Caco-2 (cell line): ENCODE results near the gene TIFAB. TPM values are rescaled to one million over a fixed set of nuclear protein-coding genes. Genes with fewer than 3 reads are reported as not detected.
A peak's percentile ranks its signal among the peaks of the same experiment; 100 is the strongest.

Experiments used
- BruUV-seq: library from RNA; stranded (reverse); fragments of 400-500 nt; replicated peaks from 2 replicates; lab custom pipeline; 2021; lab: Mats Ljungman, UMichigan
- CTCF ChIA-PET: fragments of 300-600 bp; sonication (Branson Sonifier 250); formaldehyde crosslinking; loops from one replicate; lab custom pipeline; 2022; ENCODE audit warnings: antibody characterized with exemption; lab: Charles Lee
- POLR2A ChIA-PET: fragments of 300-600 bp; sonication (Branson Sonifier 250); formaldehyde crosslinking; loops from one replicate; lab custom pipeline; 2022; ENCODE audit warnings: antibody characterized with exemption; lab: Charles Lee
- DNase-seq, 2 experiments: peaks; one replicate each; pipeline versions ENCODE4 v3.0.0 to v3.0.0-alpha.2; 2020 to 2022
- H3K27me3 ChIP-seq: replicated peaks from 2 replicates; pipeline ENCODE4 v1.6.0; 2011; ENCODE audit warnings: low read length; ENCODE audit not compliant: control insufficient read depth, insufficient read depth
- H3K36me3 ChIP-seq: 2 replicates; pipeline ENCODE4 v1.5.1; 2011; ENCODE audit warnings: low read length; ENCODE audit not compliant: control insufficient read depth, insufficient read depth
- H3K4me1 ChIP-seq: fragments of 250-450 bp; sonication (Bioruptor Pico); 2 replicates; pipeline ENCODE4 v1.5.1; 2020; ENCODE audit warnings: mild to moderate bottlenecking
- H3K4me3 ChIP-seq: 2 replicates; pipeline ENCODE4 v1.5.1; 2011; ENCODE audit warnings: low read depth, mild to moderate bottlenecking, control low read depth, low read length
- H3K9me3 ChIP-seq: fragments of 250-450 bp; sonication (Bioruptor Pico); 2 replicates; pipeline ENCODE4 v1.5.1; 2020; ENCODE audit warnings: mild to moderate bottlenecking, moderate library complexity
- H3K27ac Mint-ChIP-seq: one replicate; pipeline ENCODE4 v1.8.0; 2022; ENCODE audit warnings: mixed read lengths; ENCODE audit not compliant: unreplicated experiment
- H3K27me3 Mint-ChIP-seq: one replicate; pipeline ENCODE4 v1.8.0; 2022; ENCODE audit warnings: mixed read lengths; ENCODE audit not compliant: insufficient read depth, unreplicated experiment
- H3K36me3 Mint-ChIP-seq: one replicate; pipeline ENCODE4 v1.8.0; 2022; ENCODE audit warnings: mild to moderate bottlenecking, mixed read lengths; ENCODE audit not compliant: insufficient read depth, unreplicated experiment
- H3K4me1 Mint-ChIP-seq: one replicate; pipeline ENCODE4 v1.8.0; 2022; ENCODE audit warnings: low read depth, mixed read lengths; ENCODE audit not compliant: unreplicated experiment
- H3K4me3 Mint-ChIP-seq: one replicate; pipeline ENCODE4 v1.8.0; 2022; ENCODE audit warnings: mild to moderate bottlenecking, moderate library complexity, mixed read lengths; ENCODE audit not compliant: unreplicated experiment
- H3K9me3 Mint-ChIP-seq: one replicate; pipeline ENCODE4 v1.8.0; 2022; ENCODE audit warnings: mixed read lengths; ENCODE audit not compliant: unreplicated experiment
- intact Hi-C: fragments of 100-400 bp; cut with micrococcal nuclease; formaldehyde crosslinking; loops from one replicate; pipeline ENCODE4 v1.10.0; 2022; ENCODE audit not compliant: unreplicated experiment
- total RNA-seq: library from RNA; stranded (reverse); gene quantifications from 2 replicates; pipeline ENCODE4 v1.2.3, GENCODE V29; 2022
- TF ChIP-seq, protein P1 (sequence below), 2 experiments: fragments of 200-600 bp in 1 of 2; IDR thresholded peaks; 1 replicate in 1 of 2; 2 replicates in 1 of 2; pipeline versions ENCODE4 v1.5.1 to v1.8.0; 2011 to 2022; ENCODE audit warnings: antibody characterized with exemption in 1 of 2, control low read depth in 1 of 2, inconsistent platforms in 1 of 2, low read depth in 1 of 2, low read length in 1 of 2, mild to moderate bottlenecking in 1 of 2, moderate library complexity in 1 of 2; ENCODE audit not compliant: insufficient read depth in 1 of 2, severe bottlenecking in 1 of 2, unreplicated experiment in 1 of 2

The TIFAB gene
- total RNA-seq, 1 experiment from 2014 or later: not detected

DNA sequence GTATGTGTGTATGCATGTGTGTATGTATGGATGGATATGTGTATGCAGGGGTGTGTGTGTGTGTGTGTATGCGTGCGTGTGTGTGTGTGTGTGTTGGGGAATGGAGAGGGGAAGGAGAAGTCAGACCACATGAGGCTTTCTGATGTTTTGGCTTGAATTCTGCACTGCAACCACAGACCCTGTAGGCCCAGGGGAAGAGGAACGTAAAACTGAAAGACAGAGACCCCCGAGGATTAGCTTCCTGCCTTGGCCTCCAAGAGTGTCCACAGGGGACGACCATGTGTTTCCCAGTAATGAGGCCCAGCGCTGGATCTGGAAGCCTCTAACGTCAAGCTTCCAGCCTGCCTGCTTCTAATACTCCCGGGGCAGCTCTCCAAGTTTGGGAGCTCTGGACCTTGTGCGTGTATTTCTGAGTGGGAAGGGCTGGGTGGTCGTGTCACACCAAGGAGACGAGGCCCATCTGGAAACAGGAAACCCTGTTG lies 10.8 kb downstream of the TIFAB start:
- H3K9me3 ChIP-seq: no peaks in the 10 kb centered on the region
- no peaks in the 10 kb centered on the region for H3K27me3 ChIP-seq
- no TSS peak for BruUV-seq
- no peaks in the 10 kb centered on the region for H3K27me3 Mint-ChIP-seq
- TF ChIP-seq, protein P1, sequence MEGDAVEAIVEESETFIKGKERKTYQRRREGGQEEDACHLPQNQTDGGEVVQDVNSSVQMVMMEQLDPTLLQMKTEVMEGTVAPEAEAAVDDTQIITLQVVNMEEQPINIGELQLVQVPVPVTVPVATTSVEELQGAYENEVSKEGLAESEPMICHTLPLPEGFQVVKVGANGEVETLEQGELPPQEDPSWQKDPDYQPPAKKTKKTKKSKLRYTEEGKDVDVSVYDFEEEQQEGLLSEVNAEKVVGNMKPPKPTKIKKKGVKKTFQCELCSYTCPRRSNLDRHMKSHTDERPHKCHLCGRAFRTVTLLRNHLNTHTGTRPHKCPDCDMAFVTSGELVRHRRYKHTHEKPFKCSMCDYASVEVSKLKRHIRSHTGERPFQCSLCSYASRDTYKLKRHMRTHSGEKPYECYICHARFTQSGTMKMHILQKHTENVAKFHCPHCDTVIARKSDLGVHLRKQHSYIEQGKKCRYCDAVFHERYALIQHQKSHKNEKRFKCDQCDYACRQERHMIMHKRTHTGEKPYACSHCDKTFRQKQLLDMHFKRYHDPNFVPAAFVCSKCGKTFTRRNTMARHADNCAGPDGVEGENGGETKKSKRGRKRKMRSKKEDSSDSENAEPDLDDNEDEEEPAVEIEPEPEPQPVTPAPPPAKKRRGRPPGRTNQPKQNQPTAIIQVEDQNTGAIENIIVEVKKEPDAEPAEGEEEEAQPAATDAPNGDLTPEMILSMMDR (IDR thresholded peaks at IDR 0.05; ENCODE audit: insufficient read depth in 1 of 2, low read depth in 1 of 2, low read length in 1 of 2, severe bottlenecking in 1 of 2, unreplicated experiment in 1 of 2): no peak
- no peak overlapping the region for H3K4me3 ChIP-seq
- H3K9me3 Mint-ChIP-seq: no peaks in the 10 kb centered on the region
- H3K36me3 ChIP-seq: no peaks in the 10 kb centered on the region
- POLR2A ChIA-PET: no interaction called here
- DNase-seq: no peak
- CTCF ChIA-PET: interaction anchor here (1.1 kb wide), 1 partner anchor 19 kb away, joined by 3 read pairs; no protein-coding TSS in a partner anchor
- no peak overlapping the region for H3K4me3 Mint-ChIP-seq
- H3K4me1 Mint-ChIP-seq: no peaks in the 10 kb centered on the region
- no peak overlapping the region for H3K27ac Mint-ChIP-seq
- peaks cover 8% of the 10 kb centered on the region; the same call in 1 of the 2 replicates for H3K4me1 ChIP-seq
- intact Hi-C loops: no loop called here
- no peaks in the 10 kb centered on the region for H3K36me3 Mint-ChIP-seq

DNA sequence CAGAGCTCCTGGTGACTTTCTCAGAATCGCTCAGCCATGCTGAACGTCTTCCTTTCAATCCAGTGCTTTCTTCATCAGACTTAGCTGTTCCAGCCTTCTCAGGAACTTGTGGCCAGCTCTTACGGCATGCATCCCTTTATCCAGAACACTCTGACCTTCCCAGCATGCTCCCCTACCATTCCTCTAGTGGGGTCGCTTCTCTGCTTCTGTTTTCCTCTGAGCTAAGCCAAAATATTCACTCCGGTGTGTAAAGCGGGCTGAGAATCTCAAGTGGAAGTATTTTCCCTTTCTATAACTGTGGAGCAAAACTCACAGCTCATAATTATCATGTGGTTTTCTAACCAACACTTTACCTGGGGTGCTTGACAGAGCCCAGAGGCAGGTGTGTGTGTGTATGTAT lies 11.2 kb downstream of the TIFAB start:
- no peaks in the 10 kb centered on the region for H3K36me3 Mint-ChIP-seq
- H3K27ac Mint-ChIP-seq: no peak overlapping the region
- ChIA-PET CTCF (interaction anchor here (1.1 to 1.4 kb wide), 2 partner anchors 16 to 20 kb away, joined by 3 read pairs; no protein-coding TSS in a partner anchor), POLR2A (no interaction called here)
- H3K9me3 Mint-ChIP-seq: no peaks in the 10 kb centered on the region
- DNase-seq: no peak
- H3K4me3 ChIP-seq: no peak overlapping the region
- H3K36me3 ChIP-seq: no peaks in the 10 kb centered on the region
- no TSS peak for BruUV-seq
- no peaks in the 10 kb centered on the region for H3K4me1 Mint-ChIP-seq
- H3K27me3 ChIP-seq: no peaks in the 10 kb centered on the region
- no peaks in the 10 kb centered on the region for H3K9me3 ChIP-seq
- H3K27me3 Mint-ChIP-seq: no peaks in the 10 kb centered on the region
- H3K4me3 Mint-ChIP-seq: no peak overlapping the region
- intact Hi-C loops: no loop called here
- peaks cover 8% of the 10 kb centered on the region; the same call in 1 of the 2 replicates for H3K4me1 ChIP-seq
- TF ChIP-seq, protein P1 (IDR thresholded peaks at IDR 0.05; ENCODE audit: insufficient read depth in 1 of 2, low read depth in 1 of 2, low read length in 1 of 2, severe bottlenecking in 1 of 2, unreplicated experiment in 1 of 2): no peak

DNA sequence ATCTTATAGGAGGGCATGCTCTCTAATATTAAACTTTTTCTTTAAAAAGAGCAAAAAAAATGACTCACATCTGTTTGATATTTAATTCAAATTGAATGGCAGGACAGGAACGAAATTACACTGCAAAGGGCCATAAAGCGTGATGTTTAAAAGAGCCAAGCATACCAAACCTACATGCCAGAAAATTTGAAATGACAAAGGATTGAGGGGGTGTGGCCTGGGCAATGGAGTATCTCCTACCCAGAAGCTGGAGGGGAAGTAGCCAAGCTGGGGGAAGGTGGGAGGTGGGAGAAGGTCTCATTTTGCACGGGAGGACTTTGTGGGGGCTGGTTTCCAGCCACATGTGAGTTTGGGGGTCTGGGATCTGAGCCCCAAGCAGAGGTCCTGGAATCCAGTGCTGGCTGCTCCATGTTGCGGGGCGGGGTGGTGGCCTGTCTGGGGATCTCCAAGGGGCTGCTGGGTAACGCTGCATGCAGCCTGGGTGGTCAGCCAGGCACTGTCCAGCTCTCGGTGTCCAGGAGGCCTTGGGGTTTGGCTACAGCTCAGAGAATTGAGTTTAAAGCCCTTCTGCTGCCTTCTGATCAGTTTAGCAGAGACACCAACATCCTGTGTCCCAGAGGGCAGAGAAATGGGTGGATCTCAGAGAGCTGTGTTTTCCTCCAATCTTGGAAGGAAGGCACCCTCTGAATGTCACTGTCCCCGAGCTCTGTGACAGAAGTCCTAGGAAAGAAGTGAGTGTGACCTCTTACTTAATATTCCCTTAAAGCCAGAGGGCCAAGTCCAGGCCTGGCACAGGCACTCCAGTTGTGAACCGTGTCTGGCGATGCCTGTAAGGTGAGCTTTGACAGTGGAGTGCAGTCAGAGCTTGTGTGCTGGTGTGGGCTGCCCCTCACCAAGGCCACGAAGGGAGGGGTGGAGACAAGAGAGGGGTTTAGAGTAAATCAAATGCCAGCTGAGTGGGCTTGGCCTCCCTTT lies 12.6 kb downstream of the TIFAB start:
- H3K4me1 Mint-ChIP-seq: peaks cover 6% of the 10 kb centered on the region
- H3K9me3 Mint-ChIP-seq: no peaks in the 10 kb centered on the region
- Histone ChIP-seq H3K9me3 (no peaks in the 10 kb centered on the region), H3K4me3 (no peak overlapping the region), H3K27me3 (no peaks in the 10 kb centered on the region), H3K4me1 (peaks cover 21% of the 10 kb centered on the region), H3K36me3 (no peaks in the 10 kb centered on the region)
- CTCF ChIA-PET: interaction anchor here (1.0 to 1.4 kb wide), 2 partner anchors 18 to 27 kb away, joined by 3 read pairs; no protein-coding TSS in a partner anchor
- H3K27ac Mint-ChIP-seq: peak overlapping the region; percentile 4
- TF ChIP-seq, protein P1 (IDR thresholded peaks at IDR 0.05; ENCODE audit: insufficient read depth in 1 of 2, low read depth in 1 of 2, low read length in 1 of 2, severe bottlenecking in 1 of 2, unreplicated experiment in 1 of 2): no peak
- no peak for DNase-seq
- intact Hi-C loops: no loop called here
- POLR2A ChIA-PET: no interaction called here
- H3K27me3 Mint-ChIP-seq: no peaks in the 10 kb centered on the region
- BruUV-seq: no TSS peak
- H3K36me3 Mint-ChIP-seq: no peaks in the 10 kb centered on the region
- no peak overlapping the region for H3K4me3 Mint-ChIP-seq
